KG1 (cell line): ENCODE data around the gene DTX4.

Experiments
- DNase-seq: peaks from one replicate; lab custom pipeline; 2025; lab: John Stamatoyannopoulos, UW

The DTX4 gene

GRCh38 chr11:59192446-59193020, 20.6 kb downstream of the DTX4 start:
- no peak for DNase-seq

- DNase-seq = no peak
Measured at GRCh38 chr11:59193587-59194130, 21.7 kb downstream of the DTX4 start.

DNA sequence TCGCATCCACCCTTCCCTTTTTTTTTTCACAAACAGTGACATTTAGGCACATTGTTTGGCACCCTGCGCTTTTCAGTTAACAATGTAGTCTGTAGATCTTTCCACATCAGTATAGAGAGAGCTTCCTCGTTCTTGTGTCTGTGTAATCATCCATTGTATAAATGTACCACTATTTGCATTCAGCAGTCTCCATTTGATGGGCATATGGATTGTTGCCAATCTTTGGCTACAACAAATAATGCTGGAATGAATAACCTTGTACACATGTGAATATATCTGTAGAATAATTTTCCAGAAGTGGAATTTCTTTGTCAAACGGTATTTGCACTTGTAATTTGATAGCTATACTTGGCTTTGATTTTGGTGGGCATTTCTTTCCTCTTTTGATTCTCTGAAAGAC, 23.7 kb downstream of the DTX4 start:
- no peak for DNase-seq

GRCh38 chr11:59196777-59197176, 24.8 kb downstream of the DTX4 start:
- no peak for DNase-seq

DNA sequence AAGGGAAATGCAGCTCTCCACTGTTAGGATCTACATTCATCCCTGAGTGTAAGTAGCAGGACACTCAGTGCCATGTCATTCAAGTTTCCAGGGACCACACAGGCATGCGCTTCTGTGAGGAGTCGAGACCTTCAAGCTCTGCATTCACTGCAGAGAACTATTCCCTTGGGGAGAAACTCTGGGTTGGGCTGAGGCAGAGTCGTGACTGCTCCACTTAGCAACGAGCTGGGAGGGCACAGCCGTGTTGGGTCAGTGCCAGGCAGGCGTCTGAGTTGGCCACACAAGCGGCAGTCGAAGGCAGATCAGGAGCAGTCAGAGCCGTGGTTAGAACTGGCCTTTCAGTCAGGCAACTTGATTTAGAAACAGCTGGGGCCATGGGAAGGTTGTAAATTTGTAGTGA, 26.1 kb downstream of the DTX4 start:
- no peak for DNase-seq

- DNase-seq = no peak
Measured at GRCh38 chr11:59198726-59199125, 26.8 kb downstream of the DTX4 start.

DNA sequence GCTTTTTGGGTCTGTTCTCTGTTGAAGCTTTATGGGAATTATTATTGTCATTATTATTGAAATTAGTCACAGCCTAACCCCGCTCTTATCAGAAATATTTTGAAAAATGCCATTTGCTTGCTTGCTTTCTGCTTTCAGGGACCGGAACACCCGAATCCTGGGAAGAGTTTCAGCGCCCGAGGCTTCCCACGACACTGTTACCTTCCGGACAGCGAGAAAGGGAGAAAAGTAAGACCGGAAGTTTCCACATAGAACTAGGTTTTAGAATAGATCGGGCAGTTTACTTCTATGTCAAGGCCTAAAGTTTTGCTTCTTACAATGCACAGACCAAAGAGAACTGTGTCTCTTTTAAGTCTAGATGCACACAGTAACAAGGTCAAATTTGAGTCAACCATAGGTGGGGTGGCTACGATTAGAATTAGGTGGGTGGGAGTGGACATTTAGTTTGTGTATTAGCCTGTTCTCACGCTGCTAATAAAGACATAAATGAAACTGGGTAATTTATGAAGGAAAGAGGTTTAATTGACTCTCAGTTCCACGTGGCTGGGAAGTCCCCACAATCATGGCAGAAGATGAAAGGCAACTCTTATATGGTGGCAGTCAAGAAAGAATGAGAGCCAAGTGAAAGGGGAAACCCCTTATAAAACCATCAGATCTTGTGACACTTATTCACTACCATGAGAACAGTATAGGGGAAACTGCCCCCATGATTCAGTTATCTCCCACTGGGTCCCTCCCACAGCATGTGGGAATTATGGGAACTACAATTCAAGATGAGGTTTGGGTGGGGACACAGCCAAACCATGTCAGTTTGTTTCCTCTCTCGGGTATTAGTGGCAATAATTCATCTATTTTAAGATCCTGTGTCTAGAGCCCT, 27.9 kb downstream of the DTX4 start:
- DNase-seq = no peak

- DNase-seq = no peak
Measured at GRCh38 chr11:59200423-59200746, 28.5 kb downstream of the DTX4 start.

- DNase-seq = no peak
Measured at GRCh38 chr11:59201353-59201752, 29.4 kb downstream of the DTX4 start.

DNA sequence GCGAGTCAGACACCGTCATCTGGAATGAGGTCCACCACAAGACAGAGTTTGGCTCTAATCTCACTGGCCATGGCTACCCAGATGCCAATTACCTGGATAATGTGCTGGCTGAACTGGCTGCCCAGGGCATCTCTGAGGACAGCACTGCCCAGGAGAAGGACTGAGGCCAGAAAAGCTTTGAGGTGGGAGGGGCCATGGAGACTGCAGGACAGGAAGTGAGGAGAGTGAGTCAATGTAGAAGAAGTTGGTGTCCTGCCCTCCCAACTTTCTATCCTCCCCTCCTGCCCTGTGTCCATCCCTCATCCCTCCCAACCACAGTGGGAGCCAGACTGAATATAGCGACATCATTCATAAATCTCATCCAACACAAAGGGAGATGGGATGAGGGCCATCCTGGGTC, 32.8 kb downstream of the DTX4 start:
- DNase-seq = no peak

GRCh38 chr11:59205648-59206047, 33.7 kb downstream of the DTX4 start:
- DNase-seq = no peak

DNA sequence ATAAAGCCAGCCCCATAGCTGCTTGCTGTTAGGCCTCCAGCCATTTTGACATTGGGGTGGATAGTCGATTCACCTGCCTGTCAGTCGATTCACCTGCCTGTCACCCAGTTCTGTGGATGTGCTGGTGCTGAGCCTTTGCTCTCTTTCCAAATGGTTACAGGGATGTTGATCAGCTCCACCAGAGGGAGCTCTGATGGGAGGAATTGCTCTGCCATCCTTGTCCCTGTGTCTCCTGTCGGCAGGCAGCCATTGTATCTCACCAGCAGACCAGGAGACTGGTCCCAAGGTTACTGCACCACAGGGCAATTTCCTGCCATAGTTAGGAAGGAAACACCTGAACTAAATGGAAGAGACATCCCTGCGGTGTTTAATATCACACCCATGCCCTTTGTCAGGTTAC, 34.7 kb downstream of the DTX4 start:
- DNase-seq = no peak

GRCh38 chr11:59207988-59208451, 36.1 kb downstream of the DTX4 start:
- peak; percentile 36 for DNase-seq

DNA sequence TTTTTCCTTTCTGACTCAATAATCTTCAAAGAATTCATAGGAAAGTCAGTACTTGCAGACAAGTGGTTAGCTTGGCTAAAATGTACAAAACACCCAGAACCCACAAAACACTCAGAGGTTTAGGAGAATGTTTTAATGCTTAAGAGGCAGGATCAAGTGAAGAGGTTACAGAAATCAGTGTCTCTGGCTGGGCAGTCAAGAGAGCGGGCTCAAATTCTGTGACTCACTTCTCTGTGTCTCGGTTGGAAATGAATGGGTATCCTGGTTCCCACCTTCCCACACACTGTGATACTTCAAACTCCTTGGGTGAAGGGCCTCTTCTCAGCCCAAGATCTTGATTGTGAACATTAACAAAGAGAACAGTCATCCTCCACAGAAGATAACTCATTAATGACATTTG, 37.0 kb downstream of the DTX4 start:
- no peak for DNase-seq

- no peak for DNase-seq
Measured at GRCh38 chr11:59212222-59212621, 40.3 kb downstream of the DTX4 start.

GRCh38 chr11:59212744-59213631, 41.1 kb downstream of the DTX4 start, which contains the start of gene MPEG1:
MPEG1 (minus strand) TSS chr11:59212927; CDS start chr11:59212865, 62 bp downstream.
- no peak for DNase-seq

DNA sequence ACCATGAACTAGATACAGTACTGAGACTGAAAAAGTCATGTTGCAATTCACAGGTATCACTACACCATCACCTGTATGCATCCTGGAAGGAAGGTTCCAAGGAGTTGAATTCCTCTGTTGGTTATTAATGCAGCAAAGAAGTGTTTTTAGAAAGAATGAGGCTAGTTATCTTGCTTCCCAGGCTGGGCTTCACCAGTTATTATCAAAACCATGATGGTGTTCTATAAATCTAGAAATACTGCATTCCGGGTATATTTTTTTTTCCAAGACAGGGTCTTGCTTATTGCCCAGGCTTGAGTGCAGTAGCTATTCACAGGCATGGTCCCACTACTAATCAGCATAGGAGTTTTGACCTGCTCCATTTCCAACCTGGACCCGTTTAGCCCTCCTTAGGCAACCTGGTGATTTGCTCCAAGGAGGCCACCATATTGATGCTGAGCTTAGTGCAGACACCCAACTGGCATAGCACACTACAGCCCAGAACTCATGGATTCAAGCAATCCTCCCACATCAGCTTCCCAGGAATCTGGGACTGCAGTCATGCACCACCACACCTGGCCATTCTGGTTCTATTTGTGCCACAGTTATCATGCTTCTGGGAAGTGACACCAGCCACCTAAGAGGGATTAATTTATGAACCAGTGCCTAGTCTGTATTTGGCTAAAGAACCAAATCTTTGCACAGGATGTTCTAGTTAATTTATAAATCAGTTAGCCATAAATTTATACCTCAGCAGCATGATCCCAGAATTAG, 42.4 kb downstream of the DTX4 start:
- no peak for DNase-seq

DNA sequence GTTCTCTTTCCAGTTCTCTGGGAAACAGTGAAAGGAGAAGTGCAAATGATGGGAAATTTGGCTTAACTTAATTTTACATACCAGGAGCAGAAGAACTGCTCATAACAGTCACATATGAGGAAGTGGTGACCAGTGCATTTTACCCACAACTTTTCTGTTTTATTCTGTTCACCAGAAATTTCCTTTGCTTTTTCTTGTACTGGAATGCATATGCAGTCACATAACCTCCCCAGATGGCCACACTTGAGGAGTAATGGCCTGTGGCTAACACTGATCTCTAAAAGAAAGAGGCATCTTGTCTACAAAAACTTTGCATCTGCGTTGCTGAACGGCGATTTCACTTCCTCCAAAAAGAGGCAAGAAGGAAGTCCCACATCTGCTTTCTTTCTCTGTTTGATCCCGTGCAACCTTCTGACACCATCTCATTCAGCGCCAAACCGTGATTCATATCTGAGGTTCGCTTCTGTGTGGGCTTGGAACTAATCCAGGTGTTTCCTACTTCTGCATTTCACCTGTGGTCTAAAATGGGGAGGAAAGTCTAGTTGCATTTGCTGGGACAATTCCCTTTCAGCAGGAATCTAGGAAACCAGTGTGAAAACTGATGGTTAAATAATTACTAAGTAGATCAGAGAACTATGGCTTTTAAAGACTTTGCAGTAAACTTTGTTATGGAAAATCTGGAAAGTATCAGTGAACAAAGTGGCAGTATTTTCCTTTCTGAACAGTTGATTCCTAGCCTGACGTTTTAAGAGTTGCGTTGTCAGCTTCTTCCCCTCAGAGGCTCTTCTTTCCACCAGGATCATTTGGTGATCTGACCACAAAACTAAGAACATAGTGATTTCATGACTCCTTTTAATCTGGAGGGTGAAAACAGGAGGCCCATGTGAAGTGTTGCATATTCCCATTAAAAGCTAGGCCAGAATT, 45.0 kb downstream of the DTX4 start:
- DNase-seq = peak; percentile 78

- no peak for DNase-seq
Measured at GRCh38 chr11:59218319-59218718, 46.4 kb downstream of the DTX4 start.

DNA sequence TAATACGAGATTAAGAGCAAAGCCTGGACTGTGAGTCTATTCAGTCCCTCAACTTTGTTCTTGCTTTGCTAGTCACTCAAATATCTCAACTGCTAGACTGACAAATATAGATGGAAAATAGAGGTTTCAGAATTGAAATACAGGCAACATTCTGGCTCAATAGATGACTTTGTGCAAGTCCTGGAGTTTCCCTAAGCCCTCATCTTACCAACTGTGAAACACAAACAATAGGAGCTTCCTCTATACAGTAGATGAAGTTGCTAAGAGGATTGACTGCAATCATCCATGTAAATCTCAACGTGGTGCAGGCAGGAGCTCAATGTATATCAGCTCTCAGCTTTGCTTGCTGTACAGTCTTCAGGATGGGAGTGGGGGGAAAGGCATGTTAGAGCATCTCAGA, 47.0 kb downstream of the DTX4 start:
- no peak for DNase-seq

GRCh38 chr11:59219836-59220235, 47.9 kb downstream of the DTX4 start:
- DNase-seq = no peak
